Vagina (tissue), 2 donors: ENCODE data around the gene KCTD21. TPM values are rescaled to one million over a fixed set of nuclear protein-coding genes. Genes with fewer than 3 reads are reported as not detected.
A peak's percentile ranks its signal among the peaks of the same experiment; 100 is the strongest.

Experiments
- DNase-seq, 2 donors: peaks; one replicate each; pipeline ENCODE4 v3.0.0-alpha.2; 2017; ENCODE audit errors: extremely low spot score in 2 of 2
- H3K27ac ChIP-seq: fragments of 200-600 bp; sonication (generic); one replicate; pipeline ENCODE4 v1.5.1; 2019
- H3K27me3 ChIP-seq: fragments of 200-600 bp; sonication (generic); one replicate; pipeline ENCODE4 v1.5.1; 2019
- H3K36me3 ChIP-seq, 2 donors: fragments of 200-600 bp; sonication (generic); one replicate each; pipeline ENCODE4 v1.5.1; 2017 to 2019
- H3K4me1 ChIP-seq: fragments of 200-600 bp; sonication (generic); one replicate; pipeline ENCODE4 v1.5.1; 2019
- H3K4me3 ChIP-seq, 2 donors: fragments of 200-600 bp; sonication (generic); 1 replicate in 1 of 2; 2 replicates in 1 of 2; pipeline ENCODE4 v1.5.1; 2016 to 2019
- H3K9me3 ChIP-seq: fragments of 200-600 bp; sonication (generic); one replicate; pipeline ENCODE4 v1.5.1; 2019
- CTCF ChIP-seq, 3 experiments: fragments of 450-650 bp in 2 of 3; fragments of 200-600 bp in 1 of 3; sonication (generic) in 1 of 3; IDR thresholded peaks; one replicate each; pipeline ENCODE4 v1.5.1; 2017 to 2019; ENCODE audit warnings: antibody characterized with exemption in 3 of 3, mild to moderate bottlenecking in 2 of 3, moderate library complexity in 2 of 3
- POLR2A ChIP-seq, 2 donors: fragments of 450-650 bp; IDR thresholded peaks; one replicate each; pipeline ENCODE4 v1.6.1; 2017; ENCODE audit warnings: antibody characterized with exemption in 2 of 2, mild to moderate bottlenecking in 2 of 2, moderate library complexity in 2 of 2
- POLR2AphosphoS5 ChIP-seq, 2 donors: sonication (generic); formaldehyde crosslinking; IDR thresholded peaks; one replicate each; pipeline ENCODE4 v1.9.0; 2017; ENCODE audit warnings: antibody characterized with exemption in 2 of 2, mild to moderate bottlenecking in 2 of 2, low read depth in 1 of 2; ENCODE audit not compliant: insufficient read depth in 1 of 2
- intact Hi-C: fragments of 100-400 bp; cut with DNase I; formaldehyde crosslinking; loops from one replicate; pipeline ENCODE4 v1.15.1; 2023
- total RNA-seq: library from RNA; depleted of rRNA; stranded (reverse); fragments of >200 nt; gene quantifications from one replicate; pipeline ENCODE4 v1.2.3, GENCODE V29; 2016

The KCTD21 gene
- total RNA-seq, 1 donor from 2014 or later: 8.6 TPM

- peak; percentile 70 to 85 for DNase-seq
- no peak for TF ChIP-seq CTCF (IDR thresholded peaks at IDR 0.05)
- TF ChIP-seq POLR2AphosphoS5 (IDR thresholded peaks at IDR 0.05; ENCODE audit: insufficient read depth in 1 of 2, low read depth in 1 of 2): no peak
- TF ChIP-seq POLR2A (IDR thresholded peaks at IDR 0.05): no peak
These were observed 29.5 kb upstream of the KCTD21 start for GRCh38 chr11:78217650-78218541.

GRCh38 chr11:78216571-78217287 lies 28.3 kb upstream of the KCTD21 start:
- TF ChIP-seq POLR2A (IDR thresholded peaks at IDR 0.05): no peak
- TF ChIP-seq CTCF (IDR thresholded peaks at IDR 0.05): no peak
- H3K27ac ChIP-seq: no peak overlapping the region
- DNase-seq: no peak
- peaks cover 0 to 36% of the 10 kb centered on the region in 2 donors for H3K36me3 ChIP-seq
- H3K9me3 ChIP-seq: no peaks in the 10 kb centered on the region
- intact Hi-C loops: no loop called here
- peaks cover 6% of the 10 kb centered on the region for H3K4me1 ChIP-seq
- no peaks in the 10 kb centered on the region for H3K27me3 ChIP-seq
- no peak overlapping the region for H3K4me3 ChIP-seq

More at GRCh38 chr11:78217650-78218541, 29.5 kb upstream of the KCTD21 start:
- H3K4me1 ChIP-seq: no peaks in the 10 kb centered on the region
- H3K4me3 ChIP-seq: no peak overlapping the region
- intact Hi-C loops: no loop called here
- H3K9me3 ChIP-seq: no peaks in the 10 kb centered on the region
- peaks cover 0 to 45% of the 10 kb centered on the region in 2 donors for H3K36me3 ChIP-seq
- H3K27ac ChIP-seq: no peak overlapping the region
- H3K27me3 ChIP-seq: no peaks in the 10 kb centered on the region

GRCh38 chr11:78216021-78216420 lies 27.6 kb upstream of the KCTD21 start:
- Histone ChIP-seq H3K9me3 (no peaks in the 10 kb centered on the region), H3K27me3 (no peaks in the 10 kb centered on the region), H3K36me3 (peaks cover 0 to 29% of the 10 kb centered on the region in 2 donors), H3K4me1 (peaks cover 6% of the 10 kb centered on the region), H3K27ac (no peak overlapping the region), H3K4me3 (no peak overlapping the region)
- no peak for DNase-seq
- intact Hi-C loops: no loop called here
- no peak for TF ChIP-seq POLR2AphosphoS5 (IDR thresholded peaks at IDR 0.05; ENCODE audit: insufficient read depth in 1 of 2, low read depth in 1 of 2)
- TF ChIP-seq POLR2A (IDR thresholded peaks at IDR 0.05): no peak
- no peak for TF ChIP-seq CTCF (IDR thresholded peaks at IDR 0.05)

- no peak overlapping the region for H3K27ac ChIP-seq
- DNase-seq: no peak
- no peak overlapping the region for H3K4me3 ChIP-seq
- no peaks in the 10 kb centered on the region for H3K9me3 ChIP-seq
- peaks cover 0 to 25% of the 10 kb centered on the region in 2 donors for H3K36me3 ChIP-seq
- no peak for TF ChIP-seq POLR2AphosphoS5 (IDR thresholded peaks at IDR 0.05; ENCODE audit: insufficient read depth in 1 of 2, low read depth in 1 of 2)
- no peak for TF ChIP-seq POLR2A (IDR thresholded peaks at IDR 0.05)
- TF ChIP-seq CTCF (IDR thresholded peaks at IDR 0.05): no peak
- peaks cover 6% of the 10 kb centered on the region for H3K4me1 ChIP-seq
- no peaks in the 10 kb centered on the region for H3K27me3 ChIP-seq
- intact Hi-C loops: no loop called here
These were observed 26.1 kb upstream of the KCTD21 start for GRCh38 chr11:78214331-78215194.
